ENCODE results near the gene SRGAP3. TPM values are rescaled to one million over a fixed set of nuclear protein-coding genes. Genes with fewer than 3 reads are reported as not detected.
"Not testable (repeated sequence)": the region's sequence is repeated elsewhere in the genome, so short reads cannot be mapped to it uniquely, and the experiment has no call there.

SRGAP3 gene
- total RNA-seq, 1 donor from 2014 or later = 10.1 TPM

- no peak for DNase-seq (ENCODE audit: low spot score)
- intact Hi-C loops (cut with DNase I) = no loop called here
These were observed 147.0 kb downstream of the SRGAP3 start for GRCh38 chr3:9102240-9102981.

- intact Hi-C loops (cut with DNase I) = no loop called here
These were observed 148.2 kb downstream of the SRGAP3 start for GRCh38 chr3:9101286-9101685.

GRCh38 chr3:9100513-9100894 is 148.9 kb downstream of the SRGAP3 start:
- no peak for DNase-seq (ENCODE audit: low spot score)
- intact Hi-C loops (cut with DNase I) = no loop called here

More at GRCh38 chr3:9101286-9101685, 148.2 kb downstream of the SRGAP3 start:
- no peak for DNase-seq (ENCODE audit: low spot score)

GRCh38 chr3:9099702-9100512 is 149.5 kb downstream of the SRGAP3 start:
- no peak for DNase-seq (ENCODE audit: low spot score)
- intact Hi-C loops (cut with DNase I) = no loop called here

GRCh38 chr3:9098716-9099675 is 150.4 kb downstream of the SRGAP3 start:
- no peak for DNase-seq (ENCODE audit: low spot score)
- intact Hi-C loops (cut with DNase I) = no loop called here

GRCh38 chr3:9097495-9097894 is 152.0 kb downstream of the SRGAP3 start:
- no peak for DNase-seq (ENCODE audit: low spot score)
- intact Hi-C loops (cut with DNase I) = no loop called here

GRCh38 chr3:9091486-9092235 is 157.8 kb downstream of the SRGAP3 start:
- DNase-seq (ENCODE audit: low spot score) = no peak
- intact Hi-C loops (cut with DNase I) = no loop called here

- DNase-seq (ENCODE audit: low spot score) = peak; percentile 41
- intact Hi-C loops (cut with DNase I) = no loop called here
These were observed 160.7 kb downstream of the SRGAP3 start for GRCh38 chr3:9088441-9089353.

GRCh38 chr3:9087831-9088413 is 161.5 kb downstream of the SRGAP3 start:
- intact Hi-C loops (cut with DNase I) = no loop called here
- peak; percentile 54 for DNase-seq (ENCODE audit: low spot score)

GRCh38 chr3:9085428-9085827 is 164.0 kb downstream of the SRGAP3 start:
- DNase-seq (ENCODE audit: low spot score) = not testable (repeated sequence)

GRCh38 chr3:9081184-9081818 is 168.1 kb downstream of the SRGAP3 start:
- intact Hi-C loops (cut with DNase I) = no loop called here
- peak; percentile 19 for DNase-seq (ENCODE audit: low spot score)

More at GRCh38 chr3:9085428-9085827, 164.0 kb downstream of the SRGAP3 start:
- intact Hi-C loops (cut with DNase I) = not testable (repeated sequence)

GRCh38 chr3:9080163-9080562 is 169.3 kb downstream of the SRGAP3 start:
- DNase-seq (ENCODE audit: low spot score) = no peak
- intact Hi-C loops (cut with DNase I) = no loop called here

- DNase-seq (ENCODE audit: low spot score) = no peak
- intact Hi-C loops (cut with DNase I) = no loop called here
These were observed 169.8 kb downstream of the SRGAP3 start for GRCh38 chr3:9079676-9080075.

- intact Hi-C loops (cut with DNase I) = no loop called here
- peak; percentile 20 for DNase-seq (ENCODE audit: low spot score)
These were observed 170.7 kb downstream of the SRGAP3 start for GRCh38 chr3:9078561-9079240.

- intact Hi-C loops (cut with DNase I) = no loop called here
- DNase-seq (ENCODE audit: low spot score) = peak; percentile 26
These were observed 172.4 kb downstream of the SRGAP3 start for GRCh38 chr3:9077029-9077428.

- peak; percentile 20 for DNase-seq (ENCODE audit: low spot score)
- intact Hi-C loops (cut with DNase I) = no loop called here
These were observed 173.7 kb downstream of the SRGAP3 start for GRCh38 chr3:9075762-9076161.

GRCh38 chr3:9074079-9074478 is 175.4 kb downstream of the SRGAP3 start:
- DNase-seq (ENCODE audit: low spot score) = peak; percentile 73
- intact Hi-C loops (cut with DNase I) = loop anchor here (5.0 kb wide), 1 partner anchor 228 kb away; no protein-coding TSS in a partner anchor
